Measurements from ENCODE around the gene SLC41A3. TPM values are rescaled to one million over a fixed set of nuclear protein-coding genes. Genes with fewer than 3 reads are reported as not detected.

Gene SLC41A3
- total and polyA plus RNA-seq, 11 donors, result 20.9 to 60.1 (median 46.4) TPM

- Histone ChIP-seq H3K36me3 (peaks cover 0 to 45% (median 14%) of the 10 kb centered on the region in 9 donors), H3K9me3 (no peaks in the 10 kb centered on the region), H3K4me1 (no peaks in the 10 kb centered on the region), H3K27ac (no peak overlapping the region), H3K4me3 (no peak overlapping the region), H3K27me3 (no peaks in the 10 kb centered on the region)
- TF ChIP-seq CTCF (IDR thresholded peaks at IDR 0.05) (no peak), POLR2A (IDR thresholded peaks at IDR 0.05) (no peak)
- 94 to 100% (median 99%) methylated on average over 1 of the region's 1 CpG for WGBS, 4 donors
- DNase-seq, result no peak
- no peak for ATAC-seq
- intact Hi-C loops (cut with DNase I), result no loop called here
Observed at GRCh38 chr3:126021702-126022101, 62.2 kb downstream of the SLC41A3 start.

- DNase-seq (no peak), ATAC-seq (peak in 3 of 4 donors; percentile 66 to 69 (median 67))
- H3K36me3 ChIP-seq, result peaks cover 0 to 47% (median 14%) of the 10 kb centered on the region in 9 donors
- H3K27ac ChIP-seq, result no peak overlapping the region
- TF ChIP-seq CTCF (IDR thresholded peaks at IDR 0.05) (no peak), POLR2A (IDR thresholded peaks at IDR 0.05) (no peak)
- H3K27me3 ChIP-seq, result no peaks in the 10 kb centered on the region
- H3K4me3 ChIP-seq, result no peak overlapping the region
- intact Hi-C loops (cut with DNase I), result no loop called here
- no peaks in the 10 kb centered on the region for H3K4me1 ChIP-seq
- H3K9me3 ChIP-seq, result no peaks in the 10 kb centered on the region
- WGBS, 4 donors, result 61 to 72% (median 66%) methylated on average over 5 of the region's 5 CpGs
Observed at GRCh38 chr3:126021224-126021623, 62.7 kb downstream of the SLC41A3 start.

GRCh38 chr3:126019683-126020082 is 64.2 kb downstream of the SLC41A3 start:
- no peaks in the 10 kb centered on the region for H3K27me3 ChIP-seq
- H3K27ac ChIP-seq, result no peak overlapping the region
- intact Hi-C loops (cut with DNase I), result no loop called here
- DNase-seq (no peak), ATAC-seq (no peak)
- H3K4me3 ChIP-seq, result no peak overlapping the region
- no peaks in the 10 kb centered on the region for H3K9me3 ChIP-seq
- H3K4me1 ChIP-seq, result no peaks in the 10 kb centered on the region
- WGBS, 4 donors, result 84 to 96% (median 95%) methylated on average over 5 of the region's 5 CpGs
- H3K36me3 ChIP-seq, result peaks cover 0 to 45% (median 14%) of the 10 kb centered on the region in 9 donors
- TF ChIP-seq CTCF (IDR thresholded peaks at IDR 0.05), result no peak

- H3K4me3 ChIP-seq, result no peak overlapping the region
- no peak for TF ChIP-seq POLR2A (IDR thresholded peaks at IDR 0.05)
- TF ChIP-seq CTCF (IDR thresholded peaks at IDR 0.05), result no peak
- 90 to 98% (median 91%) methylated on average over 7 of the region's 7 CpGs for WGBS, 4 donors
- intact Hi-C loops (cut with DNase I), result no loop called here
- H3K9me3 ChIP-seq, result no peaks in the 10 kb centered on the region
- ATAC-seq (no peak), DNase-seq (no peak)
- no peak overlapping the region for H3K27ac ChIP-seq
- H3K4me1 ChIP-seq, result no peaks in the 10 kb centered on the region
- no peaks in the 10 kb centered on the region for H3K27me3 ChIP-seq
- peaks cover 0 to 43% (median 18%) of the 10 kb centered on the region in 9 donors for H3K36me3 ChIP-seq
Observed at GRCh38 chr3:126018995-126019394, 64.9 kb downstream of the SLC41A3 start.

All from heart left ventricle (tissue), 16 donors.